K562 (cell line): ENCODE measurements around the gene IFI16. TPM values are rescaled to one million over a fixed set of nuclear protein-coding genes. Genes with fewer than 3 reads are reported as not detected.
"Not testable (repeated sequence)": the region's sequence is repeated elsewhere in the genome, so short reads cannot be mapped to it uniquely, and the experiment has no call there.

Experiments used
- ATAC-seq: fragments of 200-7000 bp; cut with Tn5 transposase; 3 replicates; pipeline ENCODE4 v1.9.1; 2020; ENCODE audit warnings: moderate library complexity
- BruUV-seq: library from RNA; stranded (reverse); fragments of 400-500 nt; replicated peaks from 2 replicates; lab custom pipeline; 2021; lab: Mats Ljungman, UMichigan
- CTCF ChIA-PET: fragments of 300-600 bp; formaldehyde crosslinking; extraction: SDS; loops from one replicate; lab custom pipeline; 2021; ENCODE audit warnings: low intra/inter-chr PET ratio; lab: Yijun Ruan, JAX
- POLR2A ChIA-PET: fragments of 300-600, 350-650 bp; sonication (Branson Sonifier 250); formaldehyde crosslinking; extraction: SDS; loops from one replicate; lab custom pipeline; 2021; ENCODE audit warnings: antibody characterized with exemption, inconsistent platforms; lab: Yijun Ruan, JAX
- DNase-seq, 4 experiments: peaks; one replicate each; pipeline versions ENCODE4 v3.0.0 to v3.0.0-alpha.2; 2011 to 2018; ENCODE audit warnings: low spot score in 3 of 4, mixed read lengths in 3 of 4; ENCODE audit errors: extremely low read depth in 1 of 4
- FAIRE-seq: peaks from 2 replicates; lab custom pipeline; 2011; peaks lifted over from hg19 to GRCh38; lab: Jason Lieb, UNC
- H2AFZ ChIP-seq: 2 replicates; pipeline ENCODE4 v1.6.0; 2011; ENCODE audit warnings: low read depth, low read length, control low read depth, inconsistent platforms
- H3K27ac ChIP-seq: fragments of 200-600 bp; 3 replicates; pipeline ENCODE4 v1.8.0; 2011; ENCODE audit warnings: low read depth, mild to moderate bottlenecking, control low read depth, inconsistent platforms, low read length, moderate library complexity, mixed read lengths; ENCODE audit errors: extremely low read depth
- H3K27me3 ChIP-seq, 2 experiments: fragments of 300-600 bp in 1 of 2; 2 replicates in 1 of 2; 3 replicates in 1 of 2; pipeline versions ENCODE4 v1.6.0 to v1.8.0; 2011; ENCODE audit warnings: inconsistent platforms in 2 of 2, low read length in 2 of 2, mild to moderate bottlenecking in 1 of 2, mixed read lengths in 1 of 2, moderate library complexity in 1 of 2; ENCODE audit not compliant: control insufficient read depth in 2 of 2, insufficient read depth in 2 of 2
- H3K36me3 ChIP-seq: fragments of 300-600 bp; 3 replicates; pipeline ENCODE4 v1.8.0; 2011; ENCODE audit warnings: mild to moderate bottlenecking, low read length, inconsistent platforms; ENCODE audit not compliant: control insufficient read depth, insufficient read depth
- H3K4me1 ChIP-seq, 2 experiments: fragments of 200-600 bp in 1 of 2; replicated peaks in 1 of 2; 2 replicates in 1 of 2; 3 replicates in 1 of 2; pipeline versions ENCODE4 v1.5.1 to v1.8.0; 2011; ENCODE audit warnings: inconsistent platforms in 2 of 2, low read length in 2 of 2, mild to moderate bottlenecking in 1 of 2, mixed read lengths in 1 of 2, moderate library complexity in 1 of 2; ENCODE audit not compliant: control insufficient read depth in 2 of 2, insufficient read depth in 2 of 2
- H3K4me2 ChIP-seq: 2 replicates; pipeline ENCODE4 v1.6.1; 2011; ENCODE audit warnings: low read length, control low read depth, inconsistent platforms, mixed read lengths; ENCODE audit not compliant: insufficient read depth
- H3K4me3 ChIP-seq: fragments of 200-600 bp; sonication (generic), shearing (Covaris generic); 2 replicates; pipeline ENCODE4 v1.5.1; 2016; ENCODE audit warnings: control low read depth, inconsistent platforms
- H3K79me2 ChIP-seq: fragments of 200-600 bp; 3 replicates; pipeline ENCODE4 v1.8.0; 2011; ENCODE audit warnings: low read length, inconsistent platforms; ENCODE audit not compliant: control insufficient read depth, insufficient read depth
- H3K9ac ChIP-seq, 2 experiments: 2 replicates each; pipeline versions ENCODE4 v1.6.0 to v1.6.1; 2011; ENCODE audit warnings: low read depth in 2 of 2, low read length in 2 of 2, control low read depth in 1 of 2, inconsistent platforms in 1 of 2, mild to moderate bottlenecking in 1 of 2, mixed read lengths in 1 of 2; ENCODE audit not compliant: insufficient read depth in 1 of 2
- H3K9me1 ChIP-seq: one replicate; pipeline ENCODE4 v1.6.0; 2011; ENCODE audit warnings: inconsistent platforms, mild to moderate bottlenecking, low read length, moderate library complexity; ENCODE audit not compliant: control insufficient read depth, insufficient read depth
- H3K9me3 ChIP-seq: replicated peaks from 2 replicates; pipeline ENCODE4 v1.5.1; 2011; ENCODE audit warnings: low read depth, low read length, inconsistent platforms; ENCODE audit not compliant: control insufficient read depth, insufficient read depth
- H4K20me1 ChIP-seq: replicated peaks from 2 replicates; pipeline ENCODE4 v1.6.1; 2011; ENCODE audit warnings: low read length, inconsistent platforms, mixed read lengths; ENCODE audit not compliant: control insufficient read depth, insufficient read depth
- DMBX1 ChIP-seq: fragments of 250-450 bp; sonication (Bioruptor Pico); IDR thresholded peaks from 2 replicates; pipeline ENCODE4 v1.8.0; 2022; ENCODE audit warnings: inconsistent platforms, mild to moderate bottlenecking, moderate library complexity, borderline replicate concordance
- ZEB2 ChIP-seq: fragments of 450-650 bp; IDR thresholded peaks from 2 replicates; pipeline ENCODE4 v1.6.1; 2016
- WGBS: fragments of 100-300 bp; shearing (Covaris generic); methylation state at CpG from one replicate; pipeline ENCODE4 v1.1.6; 2016; ENCODE audit warnings: low coverage, mixed read lengths; ENCODE audit not compliant: insufficient coverage; ENCODE audit errors: missing lambda C conversion rate; 5-methylcytosine and 5-hydroxymethylcytosine counted together
- in situ Hi-C: fragments of 300-500 bp; cut with MboI; formaldehyde crosslinking; loops from 4 replicates; pipeline ENCODE4 v1.15.0; 2018; ENCODE audit warnings: inconsistent platforms, mixed read lengths
- intact Hi-C: fragments of 100-400 bp; cut with micrococcal nuclease; formaldehyde crosslinking; loops from 2 replicates; pipeline ENCODE4 v1.14.2; 2022
- polyA plus RNA-seq, 8 experiments: library from polyadenylated mRNA; depleted of rRNA in 4 of 8; stranded (reverse) in 5 of 8; unstranded in 3 of 8; fragments of >200 nt; fragmentation: Nextera tagmentation in 2 of 8; fragmentation: Illumina TruSeq in 1 of 8; extraction: Ambion mirVana in 2 of 8; extraction: Trizol in 1 of 8; gene quantifications; 2 replicates each; pipeline versions ENCODE4 v1.2.1 to v1.2.3, GENCODE V29; 2011 to 2014; ENCODE audit warnings: inconsistent platforms in 1 of 8, missing spikeins in 1 of 8
- total RNA-seq, 7 experiments: library from RNA; depleted of rRNA in 6 of 7; stranded (reverse); fragments of >200 nt in 6 of 7; fragmentation: Illumina TruSeq in 2 of 7; extraction: Trizol in 2 of 7; gene quantifications; 2 replicates each; pipeline versions ENCODE4 v1.2.1 to v1.2.3, GENCODE V29; 2011 to 2021; ENCODE audit warnings: low replicate concordance in 1 of 7
- TF ChIP-seq, protein P1 (sequence below): fragments of 200-800 bp; sonication (Bioruptor generic); IDR thresholded peaks from 2 replicates; pipeline ENCODE4 v1.6.1; 2016; ENCODE audit warnings: missing genetic modification characterization, missing compliant biosample characterization
- TF ChIP-seq, protein P2 (sequence below): fragments of 450-650 bp; conservative IDR thresholded peaks from 2 replicates; pipeline ENCODE4 v1.6.1; 2016; ENCODE audit warnings: missing genetic modification characterization, low read depth, mild to moderate bottlenecking, missing compliant biosample characterization, moderate library complexity

IFI16 gene
- total and polyA plus RNA-seq, 9 of the 15 experiments (the other 6 are each of a cell fraction or from before 2014, with no cell fraction given): 0.70 to 2.8 (median 1.6) TPM

DNA sequence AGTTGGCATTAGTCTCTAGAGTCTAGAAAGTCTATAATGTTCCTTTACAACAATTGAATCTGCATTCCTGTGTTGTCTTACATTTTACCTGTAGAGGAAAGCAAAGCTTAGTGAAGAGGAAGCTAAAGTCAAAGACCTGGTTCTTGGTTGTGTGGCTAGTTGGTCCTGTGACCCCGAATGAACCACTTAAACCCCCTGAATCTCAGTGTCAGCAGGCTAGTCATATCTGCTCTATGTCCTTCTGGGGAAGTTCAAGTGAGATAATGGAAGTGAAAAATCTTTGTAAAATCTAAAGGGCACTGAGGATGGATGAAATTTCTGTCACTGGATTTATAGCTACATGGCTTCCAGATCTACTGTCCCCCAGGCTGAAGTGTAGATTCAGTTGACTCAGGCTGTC, 90.9 kb downstream of the IFI16 start:
- Histone ChIP-seq H3K9me1 (no peaks in the 10 kb centered on the region), H3K4me1 (no peaks in the 10 kb centered on the region), H3K4me2 (no peak overlapping the region), H3K4me3 (no peak overlapping the region), H3K79me2 (no peaks in the 10 kb centered on the region), H3K9ac (no peak overlapping the region), H3K9me3 (no peaks in the 10 kb centered on the region), H3K27me3 (peaks cover 2 to 8% of the 10 kb centered on the region in 2 experiments; a peak in 3 of 5 replicates), H3K36me3 (no peaks in the 10 kb centered on the region), H2AFZ (no peak overlapping the region), H4K20me1 (no peaks in the 10 kb centered on the region), H3K27ac (no peak overlapping the region)
- DNase-seq (no peak), ATAC-seq (no peak), FAIRE-seq (no peak)
- TF ChIP-seq, protein P1, sequence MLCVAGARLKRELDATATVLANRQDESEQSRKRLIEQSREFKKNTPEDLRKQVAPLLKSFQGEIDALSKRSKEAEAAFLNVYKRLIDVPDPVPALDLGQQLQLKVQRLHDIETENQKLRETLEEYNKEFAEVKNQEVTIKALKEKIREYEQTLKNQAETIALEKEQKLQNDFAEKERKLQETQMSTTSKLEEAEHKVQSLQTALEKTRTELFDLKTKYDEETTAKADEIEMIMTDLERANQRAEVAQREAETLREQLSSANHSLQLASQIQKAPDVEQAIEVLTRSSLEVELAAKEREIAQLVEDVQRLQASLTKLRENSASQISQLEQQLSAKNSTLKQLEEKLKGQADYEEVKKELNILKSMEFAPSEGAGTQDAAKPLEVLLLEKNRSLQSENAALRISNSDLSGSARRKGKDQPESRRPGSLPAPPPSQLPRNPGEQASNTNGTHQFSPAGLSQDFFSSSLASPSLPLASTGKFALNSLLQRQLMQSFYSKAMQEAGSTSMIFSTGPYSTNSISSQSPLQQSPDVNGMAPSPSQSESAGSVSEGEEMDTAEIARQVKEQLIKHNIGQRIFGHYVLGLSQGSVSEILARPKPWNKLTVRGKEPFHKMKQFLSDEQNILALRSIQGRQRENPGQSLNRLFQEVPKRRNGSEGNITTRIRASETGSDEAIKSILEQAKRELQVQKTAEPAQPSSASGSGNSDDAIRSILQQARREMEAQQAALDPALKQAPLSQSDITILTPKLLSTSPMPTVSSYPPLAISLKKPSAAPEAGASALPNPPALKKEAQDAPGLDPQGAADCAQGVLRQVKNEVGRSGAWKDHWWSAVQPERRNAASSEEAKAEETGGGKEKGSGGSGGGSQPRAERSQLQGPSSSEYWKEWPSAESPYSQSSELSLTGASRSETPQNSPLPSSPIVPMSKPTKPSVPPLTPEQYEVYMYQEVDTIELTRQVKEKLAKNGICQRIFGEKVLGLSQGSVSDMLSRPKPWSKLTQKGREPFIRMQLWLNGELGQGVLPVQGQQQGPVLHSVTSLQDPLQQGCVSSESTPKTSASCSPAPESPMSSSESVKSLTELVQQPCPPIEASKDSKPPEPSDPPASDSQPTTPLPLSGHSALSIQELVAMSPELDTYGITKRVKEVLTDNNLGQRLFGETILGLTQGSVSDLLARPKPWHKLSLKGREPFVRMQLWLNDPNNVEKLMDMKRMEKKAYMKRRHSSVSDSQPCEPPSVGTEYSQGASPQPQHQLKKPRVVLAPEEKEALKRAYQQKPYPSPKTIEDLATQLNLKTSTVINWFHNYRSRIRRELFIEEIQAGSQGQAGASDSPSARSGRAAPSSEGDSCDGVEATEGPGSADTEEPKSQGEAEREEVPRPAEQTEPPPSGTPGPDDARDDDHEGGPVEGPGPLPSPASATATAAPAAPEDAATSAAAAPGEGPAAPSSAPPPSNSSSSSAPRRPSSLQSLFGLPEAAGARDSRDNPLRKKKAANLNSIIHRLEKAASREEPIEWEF (CRISPR knock-in tag): no peak
- TF ChIP-seq ZEB2 (no peak), DMBX1 (CRISPR knock-in tag) (no peak)
- TF ChIP-seq, protein P2, sequence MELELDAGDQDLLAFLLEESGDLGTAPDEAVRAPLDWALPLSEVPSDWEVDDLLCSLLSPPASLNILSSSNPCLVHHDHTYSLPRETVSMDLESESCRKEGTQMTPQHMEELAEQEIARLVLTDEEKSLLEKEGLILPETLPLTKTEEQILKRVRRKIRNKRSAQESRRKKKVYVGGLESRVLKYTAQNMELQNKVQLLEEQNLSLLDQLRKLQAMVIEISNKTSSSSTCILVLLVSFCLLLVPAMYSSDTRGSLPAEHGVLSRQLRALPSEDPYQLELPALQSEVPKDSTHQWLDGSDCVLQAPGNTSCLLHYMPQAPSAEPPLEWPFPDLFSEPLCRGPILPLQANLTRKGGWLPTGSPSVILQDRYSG: no peak
- in situ Hi-C loops: no loop called here
- CTCF ChIA-PET: no interaction called here
- intact Hi-C loops: no loop called here
- WGBS: 0% methylated on average over 1 of the region's 1 CpG
- BruUV-seq: no TSS peak
- POLR2A ChIA-PET: no interaction called here

DNA sequence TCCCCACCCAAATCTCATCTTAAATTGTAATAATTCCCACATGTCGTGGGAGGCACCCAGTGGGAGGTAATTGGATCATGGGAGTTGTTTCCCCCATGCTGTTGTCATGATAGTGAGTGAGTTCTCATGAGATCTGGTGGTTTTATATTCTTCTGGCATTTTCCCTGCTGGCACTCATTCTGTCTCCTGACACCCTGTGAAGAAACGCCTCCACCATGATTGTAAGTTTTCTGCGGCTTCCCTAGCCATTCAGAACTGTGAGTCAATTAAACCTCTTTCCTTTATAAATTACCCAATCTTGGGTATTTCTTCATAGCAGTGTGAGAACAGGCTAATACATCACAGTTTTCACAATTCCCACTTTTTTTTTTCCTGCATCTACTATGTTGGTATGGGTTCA, 93.3 kb downstream of the IFI16 start:
- DNase-seq, H3K9me3 ChIP-seq, ATAC-seq, H3K4me3 ChIP-seq, CTCF ChIA-PET, H3K36me3 ChIP-seq, H2AFZ ChIP-seq, H4K20me1 ChIP-seq, H3K4me2 ChIP-seq, FAIRE-seq, BruUV-seq, H3K4me1 ChIP-seq, POLR2A ChIA-PET, in situ Hi-C loops, H3K27ac ChIP-seq, intact Hi-C loops, H3K9ac ChIP-seq, H3K9me1 ChIP-seq, H3K79me2 ChIP-seq: not testable (repeated sequence)
- 0% methylated on average over 2 of the region's 3 CpGs for WGBS
- peaks cover 0 to 10% of the 10 kb centered on the region in 2 experiments; a peak in 2 of 5 replicates for H3K27me3 ChIP-seq
